Hematopoietic multipotent progenitor cell treated with erythropoietin and hydrocortisone succinate and interleukin-3 and kit ligand, for 15 days (in vitro differentiated cells): ENCODE data around the gene ADARB2.
"Not testable (repeated sequence)": the region's sequence is repeated elsewhere in the genome, so short reads cannot be mapped to it uniquely, and the experiment has no call there.

Experiments
- DNase-seq: peaks from one replicate; pipeline ENCODE4 v3.0.0-alpha.2; 2015; ENCODE audit warnings: low spot score

The ADARB2 gene

DNA sequence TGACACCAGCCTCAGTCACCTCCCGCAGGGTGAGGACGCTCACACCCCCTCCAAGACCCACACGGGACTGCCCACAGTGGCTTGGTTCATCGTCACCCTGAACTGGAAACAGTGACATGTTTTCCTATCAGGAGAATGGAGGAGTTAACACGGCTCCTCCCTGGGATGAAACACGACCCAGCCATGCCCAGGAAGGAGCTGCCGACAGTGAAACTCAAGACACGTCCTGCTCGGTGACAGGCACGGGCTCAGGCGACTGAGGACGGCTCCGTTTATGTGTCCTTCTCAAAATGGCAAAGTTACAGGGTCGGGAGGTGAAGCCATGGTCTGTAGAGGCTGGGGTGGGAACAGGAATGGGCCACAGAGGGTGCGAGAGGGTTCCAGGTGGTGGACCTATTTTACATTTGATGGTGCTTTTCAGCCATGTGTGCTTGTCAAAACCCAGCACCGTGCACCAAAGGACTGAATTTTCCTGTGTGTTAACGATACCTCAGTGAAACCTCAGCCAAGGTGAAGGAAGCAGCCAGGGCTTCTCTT is 272.4 kb downstream of the ADARB2 start:
- DNase-seq, result no peak

DNA sequence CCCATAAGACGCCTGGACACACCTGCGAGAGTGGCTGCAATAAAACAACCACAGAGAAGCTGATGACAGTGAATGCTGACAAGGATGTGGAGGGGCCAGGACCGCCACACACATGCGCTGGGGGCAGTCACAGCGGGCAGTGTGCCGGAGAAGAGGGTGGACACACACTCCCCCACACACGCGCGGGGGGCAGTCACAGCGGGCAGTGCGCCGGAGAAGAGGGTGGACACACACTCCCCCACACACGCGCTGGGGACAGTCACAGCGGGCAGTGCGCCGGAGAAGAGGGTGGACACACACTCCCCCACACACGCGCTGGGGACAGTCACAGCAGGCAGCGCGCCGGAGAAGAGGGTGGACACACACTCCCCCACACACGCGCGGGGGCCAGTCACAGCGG is 273.4 kb downstream of the ADARB2 start:
- DNase-seq, result not testable (repeated sequence)

DNA sequence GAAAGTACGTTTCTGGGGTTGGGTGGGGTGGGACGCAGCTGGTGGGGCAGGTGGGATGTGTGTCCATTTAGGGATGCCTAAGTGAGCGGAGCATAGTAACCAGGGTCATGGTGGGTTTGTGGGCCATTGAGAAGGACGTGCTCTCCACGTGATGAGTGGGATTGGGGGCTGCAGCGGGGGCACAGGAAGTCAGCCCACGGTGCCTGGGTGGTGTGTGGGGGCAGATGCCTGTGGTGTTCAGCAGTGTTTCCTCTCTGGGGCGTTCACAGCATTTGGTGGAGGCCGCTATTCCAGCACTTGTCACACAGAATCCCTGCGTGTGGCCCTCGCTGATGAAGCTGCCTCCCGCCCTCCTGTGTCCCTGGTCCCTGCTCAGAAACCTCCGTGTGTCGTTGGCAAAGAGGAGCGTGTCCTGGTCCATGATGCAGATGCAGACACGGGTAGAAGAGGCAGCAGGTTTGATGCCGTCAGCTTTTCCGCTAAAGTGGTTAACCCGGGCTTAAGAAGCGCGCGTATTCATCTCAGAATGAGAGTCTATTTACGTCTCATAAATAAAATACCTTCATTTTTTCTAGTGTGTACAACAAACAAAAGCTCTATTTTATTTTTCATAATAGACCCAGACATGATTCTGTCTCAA is 274.2 kb downstream of the ADARB2 start:
- DNase-seq, result no peak

DNA sequence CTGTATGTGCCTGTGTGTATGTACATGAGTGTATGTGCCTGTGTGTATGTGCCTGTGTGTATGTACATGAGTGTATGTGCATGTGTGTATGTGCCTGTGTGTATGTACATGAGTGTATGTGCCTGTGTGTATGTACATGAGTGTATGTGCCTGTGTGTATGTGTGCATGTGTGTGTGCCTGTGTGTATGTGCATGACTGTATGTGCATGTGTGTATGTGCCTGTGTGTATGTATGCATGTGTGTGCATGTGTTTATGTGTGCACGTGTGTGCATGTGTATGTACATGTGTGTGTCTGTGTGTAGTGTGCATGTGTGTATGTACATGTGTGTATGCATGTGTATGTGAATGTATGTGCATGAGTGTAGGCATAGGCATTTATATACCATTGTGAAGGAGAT is 274.8 kb downstream of the ADARB2 start:
- DNase-seq, result no peak

DNA sequence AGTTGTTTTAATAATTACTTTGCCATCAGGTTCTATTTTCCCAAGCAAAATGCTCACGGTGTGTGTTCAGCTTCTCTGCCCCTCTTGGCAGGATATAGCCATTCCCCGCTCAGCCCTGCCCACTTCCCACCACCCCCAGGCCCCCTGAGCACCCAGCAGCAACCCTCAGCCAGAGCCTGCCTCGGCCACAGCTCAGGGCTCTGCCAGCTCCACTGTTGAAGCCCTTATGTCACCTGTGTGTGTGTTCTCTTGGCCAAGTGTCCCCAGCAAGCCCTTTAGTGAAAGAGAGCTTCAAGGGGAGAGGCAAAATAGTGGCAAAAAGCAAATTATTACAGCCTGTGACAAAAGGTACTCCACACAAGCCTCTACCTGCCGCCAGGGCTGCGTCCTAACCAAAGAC is 275.3 kb downstream of the ADARB2 start:
- no peak for DNase-seq

DNA sequence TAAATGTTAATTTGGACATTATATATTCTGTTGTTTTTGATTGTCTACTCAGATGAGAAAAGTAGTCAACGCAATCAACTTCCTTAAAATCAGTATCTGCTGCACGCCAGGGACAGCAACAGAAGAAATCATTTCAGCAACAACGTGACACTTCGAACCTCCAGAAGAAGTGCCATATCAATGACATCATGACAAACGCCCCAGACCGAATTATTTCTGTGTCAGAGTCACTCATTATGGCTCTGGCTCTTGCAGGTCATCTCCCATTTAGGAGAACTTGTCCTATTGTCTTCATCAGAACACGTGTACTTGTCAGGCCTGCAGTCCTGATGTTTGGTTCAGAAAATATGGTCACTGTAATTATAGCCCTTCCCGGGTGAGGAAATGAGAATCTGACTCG is 276.3 kb downstream of the ADARB2 start:
- DNase-seq, result no peak

DNA sequence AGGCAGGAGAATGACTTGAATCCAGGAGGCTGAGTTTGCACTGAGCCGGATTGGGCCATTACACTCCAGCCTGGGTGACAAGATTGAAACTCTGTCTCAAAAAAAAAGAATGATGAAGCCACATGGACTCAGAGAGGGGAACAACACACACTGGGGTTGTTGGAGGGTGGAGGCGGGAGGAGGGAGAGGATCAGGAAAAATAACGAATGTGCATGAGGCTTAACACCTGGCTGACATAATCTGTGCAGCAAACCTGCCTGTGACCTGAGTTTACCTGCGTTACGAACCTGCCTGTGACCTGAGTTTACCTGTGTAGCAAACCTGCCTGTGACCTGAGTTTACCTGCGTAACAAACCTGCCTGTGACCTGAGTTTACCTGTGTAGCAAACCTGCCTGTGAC is 277.7 kb downstream of the ADARB2 start:
- DNase-seq, result not testable (repeated sequence)

DNA sequence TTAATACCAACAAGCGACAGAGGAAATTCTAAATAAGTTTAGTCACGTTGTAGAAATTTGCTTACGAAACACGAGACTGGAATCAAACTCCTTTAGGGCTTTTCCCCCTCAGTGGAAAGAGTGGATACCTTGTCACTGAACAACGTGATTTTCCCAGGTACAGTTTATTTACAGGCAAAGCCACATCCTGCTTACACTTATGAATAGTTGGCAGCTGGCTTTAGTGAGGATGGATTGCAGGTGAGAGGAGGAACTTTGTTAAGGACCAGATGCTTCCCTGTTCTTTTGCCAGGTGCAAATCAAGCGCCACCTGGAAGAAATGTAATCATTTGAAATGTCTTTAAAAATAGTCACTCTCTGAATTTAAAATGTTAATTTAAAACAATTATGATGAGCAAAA is 282.4 kb downstream of the ADARB2 start:
- no peak for DNase-seq

DNA sequence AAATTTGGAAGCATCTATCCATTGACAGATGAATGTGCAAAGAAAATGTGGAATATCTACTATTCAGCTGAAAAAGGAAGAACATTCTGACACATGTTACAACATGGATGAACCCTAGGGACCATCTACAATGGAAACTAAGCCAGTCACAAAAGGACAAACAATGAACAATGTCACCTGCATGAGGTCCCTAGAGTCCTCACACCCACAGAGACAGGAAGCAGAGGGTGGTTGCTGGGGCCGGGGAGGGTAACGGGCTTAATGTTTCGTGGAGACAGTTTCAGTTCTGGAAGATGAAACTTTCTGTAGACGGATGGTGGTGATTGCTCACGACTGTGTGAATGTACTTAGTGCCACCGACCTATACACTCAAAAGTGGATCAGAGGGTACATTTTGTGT is 282.9 kb downstream of the ADARB2 start:
- no peak for DNase-seq

DNA sequence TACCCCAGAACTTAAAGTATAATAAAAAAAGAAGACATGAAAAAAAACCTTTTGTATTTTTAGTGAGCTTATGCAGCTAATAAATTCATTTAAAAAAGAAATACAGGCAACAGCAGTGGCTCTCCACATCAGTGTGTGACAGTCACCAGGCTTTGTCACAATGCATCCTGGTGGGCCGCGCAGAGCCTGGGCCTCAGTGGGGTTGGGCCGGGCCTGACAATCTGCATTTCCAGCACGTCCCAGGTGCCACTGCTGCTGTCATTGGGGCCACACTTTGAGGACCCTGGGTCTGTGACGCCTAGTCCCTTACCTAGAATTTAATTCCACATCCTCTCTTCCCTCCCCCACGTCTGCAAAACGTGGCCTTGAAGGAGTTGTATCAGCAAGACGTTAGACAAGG is 284.5 kb downstream of the ADARB2 start:
- no peak for DNase-seq

DNA sequence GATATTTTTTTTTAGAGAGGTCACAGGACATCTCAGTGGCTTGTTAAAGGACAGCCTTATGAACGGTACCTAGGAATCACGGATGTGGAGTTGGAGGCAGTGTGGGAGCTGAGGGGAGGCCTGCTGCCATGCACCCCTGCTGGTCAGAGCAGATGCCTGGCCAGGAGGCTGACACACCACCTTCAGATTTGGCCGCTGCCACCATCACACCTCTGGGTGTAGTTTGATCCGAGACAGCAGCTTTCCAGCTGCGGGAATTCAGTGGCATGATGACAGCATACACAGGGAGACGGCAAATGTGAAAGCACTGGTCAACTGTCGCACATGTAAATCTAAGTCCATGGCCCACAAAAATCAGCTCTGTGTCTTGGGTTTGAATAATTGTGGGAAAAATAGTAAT is 285.4 kb downstream of the ADARB2 start:
- DNase-seq, result no peak

DNA sequence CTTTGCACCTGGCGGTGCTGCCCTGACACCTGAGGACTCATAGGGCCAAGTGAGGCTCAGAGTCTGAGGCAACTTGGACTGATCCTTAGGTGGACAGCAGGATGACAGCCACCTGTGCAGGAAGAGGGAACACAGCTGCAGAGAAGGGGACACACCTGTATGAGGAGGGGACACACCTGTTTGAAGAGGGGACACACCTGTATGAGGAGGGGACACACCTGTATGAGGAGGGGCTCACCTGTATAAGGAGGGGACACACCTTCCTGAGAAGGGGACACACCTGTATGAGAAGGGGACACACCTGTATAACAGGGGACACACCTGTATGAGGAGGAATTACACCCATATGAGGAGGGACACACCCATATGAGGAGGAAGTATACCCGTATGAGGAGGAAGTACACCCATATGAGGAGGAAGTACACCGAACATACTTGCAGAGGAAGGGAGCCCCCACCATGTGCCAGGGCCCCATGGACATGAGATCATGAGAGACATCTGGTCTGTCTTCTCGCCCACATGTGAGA is 285.9 kb downstream of the ADARB2 start:
- DNase-seq, result no peak

DNA sequence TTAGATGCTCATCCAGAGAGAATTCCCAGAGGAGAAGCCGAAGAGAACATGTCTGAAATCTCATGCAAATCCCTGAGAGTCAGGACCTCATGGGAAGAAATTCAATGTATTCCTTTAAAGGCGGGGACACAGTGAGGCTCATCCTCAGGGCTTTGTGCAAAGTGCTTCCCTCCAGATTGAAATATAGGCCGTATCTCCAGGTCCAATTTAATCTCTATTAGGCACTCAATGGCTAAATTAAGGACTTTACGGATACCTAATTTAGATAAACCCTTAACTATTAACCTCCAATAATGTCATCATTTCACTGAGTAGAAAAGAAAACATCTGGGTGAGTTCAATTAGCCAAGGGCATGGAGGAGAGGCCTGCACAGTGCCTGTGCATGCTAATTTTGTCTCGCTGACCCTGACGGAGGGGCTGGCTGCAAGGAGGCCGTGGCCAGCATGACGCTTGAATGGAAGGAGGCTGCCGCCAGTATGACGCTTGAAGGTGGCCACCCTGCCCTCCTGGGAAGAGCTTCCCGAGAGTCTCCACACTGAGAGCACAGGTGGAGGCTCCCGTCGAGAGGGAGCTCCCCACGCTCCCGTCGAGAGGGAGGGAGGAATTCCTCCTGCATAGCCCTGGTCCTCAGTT is 287.6 kb downstream of the ADARB2 start:
- DNase-seq, result no peak

DNA sequence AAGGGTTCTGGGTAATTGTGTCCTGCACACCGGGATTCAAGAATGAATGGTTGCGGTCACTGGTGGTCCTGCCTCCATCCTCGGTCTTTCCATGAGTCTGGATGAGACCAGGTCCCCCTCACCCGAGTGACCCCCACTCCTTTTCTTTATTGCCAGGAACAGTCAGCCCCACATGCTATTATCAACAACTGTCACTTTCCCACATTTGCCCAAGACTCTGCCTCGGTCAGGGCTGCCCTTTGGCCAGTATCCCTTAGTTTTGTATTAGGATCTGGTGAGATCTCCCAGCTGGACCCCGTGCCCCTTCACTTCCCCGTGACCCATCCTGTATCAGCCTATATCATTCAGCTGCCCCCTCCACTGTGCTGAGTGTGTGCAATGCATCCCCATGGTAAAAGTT is 288.3 kb downstream of the ADARB2 start:
- DNase-seq, result no peak

DNA sequence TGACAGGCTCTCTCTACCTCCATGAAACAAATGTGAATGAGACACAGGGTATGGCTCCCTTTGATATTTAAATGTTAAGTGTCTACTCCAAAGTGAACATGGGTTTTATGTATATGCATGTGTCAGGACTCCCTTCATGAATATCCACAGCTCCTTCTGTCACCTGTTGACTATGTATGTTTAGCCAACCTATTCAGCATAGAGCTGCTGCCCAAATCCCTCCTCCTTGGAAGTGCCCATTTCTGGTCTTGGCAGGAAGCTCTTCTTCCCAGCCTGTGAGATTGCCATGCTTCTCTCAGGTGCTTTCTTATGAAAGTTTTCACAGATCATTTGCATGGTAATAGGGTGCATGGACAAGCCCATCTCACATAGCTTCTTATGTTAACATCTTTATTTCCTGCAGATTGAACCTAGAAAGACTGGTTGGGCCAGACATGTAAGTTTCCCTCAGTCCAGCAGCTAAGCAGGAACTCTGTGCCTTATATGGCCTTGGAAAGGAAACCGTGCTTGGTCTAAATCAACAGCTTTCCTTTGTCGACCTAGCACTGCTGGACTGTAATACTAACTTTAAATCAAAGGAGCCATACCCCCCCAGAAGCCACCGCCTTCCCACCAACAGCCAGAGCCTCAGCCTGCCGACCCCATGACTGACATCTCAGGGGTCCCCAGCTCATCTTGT is 288.9 kb downstream of the ADARB2 start:
- DNase-seq, result no peak

DNA sequence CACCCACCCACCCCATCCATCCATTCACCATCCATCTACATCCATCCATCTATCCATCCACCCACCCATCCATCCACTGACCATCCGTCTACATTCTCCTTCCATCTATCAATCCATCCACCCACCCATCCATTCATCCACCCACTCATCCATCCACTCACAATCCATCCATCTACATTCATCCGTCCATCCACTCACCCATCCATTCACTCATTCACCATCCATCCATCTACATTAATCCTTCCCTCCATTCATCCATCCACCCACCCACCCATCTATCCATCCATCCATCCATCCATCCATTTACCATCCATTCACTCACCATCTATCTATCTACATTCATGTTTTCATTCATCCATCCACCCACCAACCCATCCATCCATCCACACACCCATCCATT is 292.5 kb downstream of the ADARB2 start:
- DNase-seq, result no peak

DNA sequence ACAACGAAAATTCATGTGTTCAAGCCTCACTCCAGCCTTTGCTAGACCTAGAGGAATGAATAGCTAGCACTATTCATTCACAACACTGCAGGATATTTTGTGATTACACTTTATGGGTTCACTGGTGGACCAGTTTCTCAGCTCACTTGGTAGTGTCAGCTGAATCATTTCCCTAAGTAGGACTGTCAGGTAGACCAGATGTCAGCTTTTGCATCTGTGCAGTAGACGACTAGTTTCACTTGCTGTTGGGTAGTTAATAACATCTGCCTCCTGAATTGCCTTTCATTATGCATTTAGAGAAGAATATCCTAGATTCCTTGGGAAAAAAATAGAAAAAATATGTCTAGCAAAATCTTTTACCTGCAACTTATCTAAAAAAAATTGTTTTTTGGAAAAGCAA is 296.4 kb downstream of the ADARB2 start:
- DNase-seq, result no peak

DNA sequence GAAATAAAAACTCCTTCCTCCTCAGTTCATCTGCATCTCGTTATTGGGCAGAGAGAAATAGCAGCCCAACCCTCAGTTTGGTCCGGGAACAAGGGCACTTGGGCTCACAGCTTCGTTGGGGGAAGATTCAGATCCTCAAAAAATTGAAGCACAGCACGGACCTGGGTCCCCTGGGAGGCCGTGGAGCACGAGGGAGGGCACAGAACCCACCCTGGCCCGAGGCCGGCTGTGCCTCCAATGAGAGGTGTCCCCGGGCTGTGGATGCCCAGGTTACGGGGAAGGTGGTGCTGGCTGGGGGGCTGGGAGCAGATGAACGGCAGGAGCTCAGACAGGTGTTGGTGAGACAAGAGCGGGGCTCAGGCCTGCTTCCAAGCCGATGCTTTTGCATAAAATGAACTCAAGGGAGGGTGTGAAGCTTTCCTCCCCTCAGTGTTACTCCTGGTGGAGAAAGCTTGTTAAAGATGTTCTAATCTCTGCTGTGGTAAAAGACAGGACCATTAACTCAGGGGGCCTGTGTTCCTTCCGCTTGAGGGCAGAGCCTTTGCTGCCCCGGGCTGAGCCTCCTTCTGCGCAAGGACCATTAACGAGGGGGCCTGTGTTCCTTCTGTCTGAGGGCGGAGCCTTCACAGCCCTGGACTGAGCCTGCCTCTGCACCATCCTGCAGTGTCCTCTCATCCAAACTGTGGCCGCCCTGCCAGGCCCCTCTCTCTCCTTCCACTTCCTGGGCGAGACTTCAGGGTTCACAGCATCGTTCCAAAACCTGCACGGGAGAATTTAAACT is 302.2 kb downstream of the ADARB2 start:
- DNase-seq, result no peak

DNA sequence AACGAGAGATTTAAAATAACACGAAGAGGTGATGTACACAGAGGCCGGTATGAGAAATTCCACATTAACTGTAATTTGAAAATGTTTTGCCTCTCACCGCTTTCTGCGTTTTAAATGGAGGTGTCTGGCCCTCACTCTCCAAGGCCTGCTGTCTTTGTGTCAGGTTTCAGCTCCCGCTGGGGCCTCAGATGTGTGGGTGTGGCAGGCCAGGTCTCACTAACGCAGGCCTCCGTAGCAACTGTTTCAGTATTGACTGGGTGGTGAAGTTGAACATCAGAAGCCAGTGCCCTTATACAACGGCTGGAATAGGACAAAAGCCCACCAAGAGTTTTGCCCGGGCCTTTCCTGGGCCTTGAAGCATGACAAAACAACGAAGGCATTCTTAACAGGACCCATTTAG is 303.1 kb downstream of the ADARB2 start:
- no peak for DNase-seq

DNA sequence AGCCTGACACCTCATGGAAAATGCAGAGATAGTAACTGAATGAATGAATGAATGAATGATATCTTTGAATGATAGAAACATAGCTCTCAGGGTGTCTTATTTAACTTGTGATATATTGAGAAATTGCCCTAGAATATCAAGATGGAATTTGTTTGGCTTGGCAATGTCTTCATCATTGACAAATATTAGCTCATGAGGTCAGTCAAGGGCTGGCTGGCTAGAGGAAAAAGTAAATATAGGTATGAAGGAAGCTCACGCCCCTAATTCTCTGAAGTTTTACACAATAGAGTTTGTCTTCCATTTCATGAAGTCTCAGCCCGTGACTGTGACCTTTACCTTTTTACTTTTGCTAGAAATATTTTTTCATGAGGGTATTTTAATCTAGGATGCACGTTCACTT is 305.2 kb downstream of the ADARB2 start:
- DNase-seq, result no peak

DNA sequence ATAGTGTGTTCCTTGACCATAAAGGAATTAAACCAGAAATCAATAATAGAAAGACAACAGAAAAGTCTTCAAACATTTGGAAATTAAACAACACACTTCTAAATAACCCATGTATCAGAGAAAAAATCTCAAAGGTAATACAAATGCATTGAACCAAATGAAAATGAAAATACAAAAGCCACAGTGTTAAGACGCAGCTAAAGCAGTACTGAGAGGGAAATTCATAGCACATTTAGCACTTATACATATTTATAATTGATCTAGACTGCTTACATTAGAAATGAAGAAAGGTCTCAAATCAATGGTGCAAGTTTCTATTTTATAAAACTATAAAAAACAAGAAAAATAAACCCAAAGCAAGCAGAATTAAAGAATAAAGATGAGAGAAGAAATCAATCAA is 306.1 kb downstream of the ADARB2 start:
- DNase-seq, result no peak

DNA sequence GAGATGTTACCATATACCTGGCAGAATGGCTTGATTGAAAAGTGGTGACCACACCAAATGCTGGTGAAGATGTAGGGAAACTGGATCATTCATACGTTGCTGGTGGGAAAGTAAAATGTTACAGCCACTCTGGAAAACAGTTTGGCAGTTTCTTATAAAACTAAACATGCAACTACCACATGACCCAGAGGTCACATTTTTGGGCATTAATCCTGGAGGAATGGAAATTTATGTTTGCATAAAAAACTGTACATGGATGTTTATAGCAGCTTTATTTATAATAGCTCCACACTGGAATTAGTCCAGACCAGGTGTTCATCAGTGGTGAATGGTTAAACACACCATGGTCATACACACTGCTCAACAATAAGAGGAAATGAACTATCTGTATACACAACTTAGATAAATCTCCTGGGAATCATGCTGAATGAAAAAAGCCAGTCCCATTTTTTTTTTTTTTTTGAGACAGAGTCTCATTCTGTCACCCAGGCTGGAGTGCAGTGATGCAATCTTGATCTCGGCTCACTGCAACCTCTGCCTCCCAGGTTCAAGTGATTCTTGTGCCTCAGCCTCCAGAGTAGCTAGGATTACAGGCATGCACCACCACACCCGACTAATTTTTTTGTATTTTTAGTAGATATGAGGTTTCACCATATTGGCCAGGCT is 309.7 kb downstream of the ADARB2 start:
- not testable (repeated sequence) for DNase-seq
